NCI-H1092 (cell line): ENCODE measurements around the gene IQSEC1.

Experiments used
- DNase-seq: peaks from one replicate; lab custom pipeline; 2025; lab: John Stamatoyannopoulos, UW

IQSEC1 gene

GRCh38 chr3:12954180-12954579, 119.0 kb downstream of the IQSEC1 start:
- no peak for DNase-seq

DNA sequence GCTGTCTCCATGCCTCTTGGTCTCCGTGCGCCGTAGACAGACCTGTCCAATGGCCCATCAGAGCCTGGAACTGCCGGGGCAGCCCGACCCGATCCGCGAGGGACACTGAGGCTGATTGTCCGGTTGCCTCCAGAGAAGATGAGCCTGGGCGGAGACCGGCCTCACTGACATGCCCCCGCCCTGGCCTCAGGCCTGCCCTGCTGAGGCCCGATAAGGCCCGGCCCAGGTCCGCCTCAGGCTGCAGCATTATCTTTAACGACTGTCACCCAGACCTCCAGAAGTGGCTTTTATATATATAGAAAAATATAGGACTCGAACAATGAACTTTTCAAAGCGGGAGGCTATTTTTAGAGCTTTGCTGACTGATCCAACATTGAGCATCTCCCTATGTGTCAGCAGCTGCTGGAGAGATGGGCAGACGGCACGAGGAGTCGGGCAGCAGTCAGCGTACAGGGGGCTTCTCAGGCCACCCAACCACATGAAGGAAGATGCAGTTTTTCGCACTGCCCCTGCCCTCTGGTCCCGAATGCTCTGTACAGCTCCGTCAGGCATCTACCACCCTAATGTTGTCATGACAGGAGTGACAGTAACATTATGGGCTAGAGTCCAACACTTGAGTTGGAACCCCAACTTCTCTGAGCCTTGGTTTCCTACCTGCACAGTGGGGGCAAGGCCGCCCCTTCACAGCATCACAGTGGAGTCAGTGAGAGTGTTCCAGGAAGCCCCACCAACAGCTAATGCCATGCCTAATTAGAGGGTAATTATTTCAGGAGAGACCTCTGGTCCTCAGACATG, 119.8 kb downstream of the IQSEC1 start:
- no peak for DNase-seq

- no peak for DNase-seq
Measured at GRCh38 chr3:12952343-12953200, 120.7 kb downstream of the IQSEC1 start.

- DNase-seq = no peak
Measured at GRCh38 chr3:12948891-12949711, 124.1 kb downstream of the IQSEC1 start.

DNA sequence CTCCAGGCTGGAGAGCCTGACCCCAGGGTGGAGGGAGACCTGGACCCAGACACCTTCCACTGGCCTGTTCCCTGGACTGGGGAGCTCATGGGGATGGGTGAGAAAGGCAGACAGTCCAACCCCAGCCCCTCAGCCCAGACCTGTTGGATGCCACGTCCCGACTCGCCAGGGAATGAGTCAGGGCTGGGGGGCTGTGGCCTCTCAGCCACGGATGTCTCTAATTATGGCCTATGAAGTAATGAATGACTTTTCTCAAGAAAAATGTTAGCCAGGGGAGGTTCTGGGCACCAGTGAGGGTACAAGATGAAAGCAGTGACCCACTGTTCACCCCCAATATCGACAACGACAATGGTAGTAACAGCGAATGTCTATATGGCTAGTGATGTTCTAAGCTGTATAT, 124.9 kb downstream of the IQSEC1 start:
- no peak for DNase-seq

DNA sequence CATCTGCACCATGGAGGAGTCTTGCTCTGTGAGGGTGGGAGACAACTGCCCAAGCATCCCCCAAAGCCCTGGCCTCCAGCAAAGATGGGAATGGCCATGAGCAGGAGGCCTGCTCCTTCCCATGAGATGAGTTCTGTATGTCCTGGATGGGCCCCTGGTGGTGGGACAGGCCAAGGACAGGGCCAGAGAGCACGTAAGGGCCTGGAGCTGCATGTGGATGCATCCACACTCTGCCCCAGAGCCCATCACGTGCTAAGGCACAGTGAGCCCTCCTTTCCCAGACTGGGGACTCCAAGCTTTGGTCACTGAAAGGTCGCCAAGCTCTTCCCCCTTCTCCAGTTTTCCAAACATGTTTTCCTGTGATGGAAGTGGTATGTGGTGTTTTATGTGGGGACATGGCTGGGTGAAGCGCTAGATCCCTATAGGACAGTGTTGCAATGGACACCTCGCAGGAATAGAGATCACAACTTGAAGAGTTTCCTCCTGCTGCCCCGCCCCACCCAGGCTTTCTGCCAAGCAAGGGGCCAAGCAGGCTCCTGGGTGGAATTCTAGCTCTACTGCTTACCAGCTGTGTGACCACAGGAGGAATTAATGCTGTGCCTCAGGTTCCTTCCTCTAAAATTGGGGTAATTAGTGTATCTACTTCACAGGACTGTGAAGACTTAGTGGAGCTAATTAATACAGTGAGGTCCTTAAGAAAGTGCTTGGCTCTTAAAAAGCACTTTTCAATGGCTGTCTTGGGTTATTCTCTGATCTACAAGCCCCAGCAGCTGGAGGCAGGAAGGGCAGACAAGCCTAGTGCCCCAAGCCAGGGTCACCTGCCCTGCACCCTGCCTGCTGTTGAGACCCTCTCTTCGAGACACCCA, 125.5 kb downstream of the IQSEC1 start:
- DNase-seq = no peak

DNA sequence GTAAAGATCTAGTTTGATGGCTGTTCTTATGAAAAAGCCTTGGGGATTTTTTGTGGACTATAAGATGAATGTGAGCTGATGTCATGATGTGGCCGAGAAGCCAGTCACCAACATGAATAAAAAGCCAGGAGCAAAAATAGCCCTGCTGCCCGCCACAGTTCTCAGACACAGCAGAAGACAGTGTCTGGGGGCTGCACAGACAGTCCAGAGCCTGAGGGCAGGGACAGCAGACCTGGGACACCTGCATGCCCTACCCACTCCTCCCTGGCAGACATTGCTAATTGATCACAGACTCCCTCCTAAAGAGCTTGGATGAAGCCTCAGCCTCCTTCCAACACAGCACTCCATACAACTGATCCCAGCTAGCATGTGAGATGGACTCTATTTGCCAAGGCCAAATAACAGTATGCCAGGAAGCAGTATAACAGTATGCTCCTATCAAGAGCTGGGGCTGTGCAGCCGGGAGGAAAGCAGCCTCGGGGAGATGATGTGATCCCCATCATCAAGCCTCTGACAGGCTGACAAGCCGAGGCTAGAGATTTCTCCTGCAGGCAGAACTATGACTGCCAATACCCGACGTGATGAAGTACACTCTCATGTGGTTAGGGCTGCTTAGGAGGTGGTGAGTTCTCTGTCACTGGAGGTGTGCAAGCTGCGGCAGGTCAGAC, 126.4 kb downstream of the IQSEC1 start:
- no peak for DNase-seq

GRCh38 chr3:12946251-12946648, 127.0 kb downstream of the IQSEC1 start:
- DNase-seq = no peak

- no peak for DNase-seq
Measured at GRCh38 chr3:12944849-12945248, 128.4 kb downstream of the IQSEC1 start.

- no peak for DNase-seq
Measured at GRCh38 chr3:12944413-12944812, 128.8 kb downstream of the IQSEC1 start.

DNA sequence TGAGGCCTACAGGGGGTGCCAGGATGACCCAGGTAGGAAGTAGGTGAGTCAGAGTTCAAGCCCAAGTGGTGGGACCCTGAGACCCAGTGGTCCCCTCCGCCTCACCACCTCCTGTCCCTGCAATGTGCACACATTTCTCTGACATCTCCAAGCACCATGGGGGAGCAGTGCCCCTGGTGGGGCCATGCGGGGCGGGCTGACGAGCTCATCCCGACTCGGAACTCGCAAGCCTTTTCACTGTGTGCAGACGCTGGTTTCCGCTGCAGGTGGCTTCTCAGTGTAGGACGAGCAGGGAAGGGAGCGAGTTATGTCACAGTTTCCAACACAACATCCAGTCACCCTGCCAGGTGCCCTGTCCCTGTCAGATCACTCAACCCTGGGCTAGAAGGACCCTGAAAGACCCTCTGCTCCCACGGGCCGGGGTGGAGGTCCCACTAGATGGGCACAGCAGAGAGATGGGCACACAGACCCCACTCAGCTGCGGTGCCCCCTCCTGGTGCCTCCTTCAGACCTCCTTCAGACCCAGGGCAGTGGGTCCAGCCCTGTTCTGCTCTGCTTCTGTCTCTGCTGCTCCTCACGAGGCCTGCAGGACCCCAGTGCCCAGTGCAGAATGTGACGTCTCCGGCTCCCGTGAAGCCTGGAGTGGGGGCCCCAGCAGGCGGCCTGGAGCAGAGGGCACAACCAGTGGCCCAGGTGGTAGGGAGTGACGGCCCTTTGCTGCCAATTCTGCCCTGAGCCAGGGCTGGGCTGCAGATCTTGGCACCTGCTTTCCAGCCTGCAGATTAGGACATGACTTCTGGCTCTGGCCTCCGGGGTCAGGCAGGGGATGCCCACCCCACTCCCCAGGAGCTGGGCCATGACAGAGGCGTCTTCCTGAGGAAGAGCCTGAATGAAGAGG, 129.9 kb downstream of the IQSEC1 start:
- DNase-seq = no peak

DNA sequence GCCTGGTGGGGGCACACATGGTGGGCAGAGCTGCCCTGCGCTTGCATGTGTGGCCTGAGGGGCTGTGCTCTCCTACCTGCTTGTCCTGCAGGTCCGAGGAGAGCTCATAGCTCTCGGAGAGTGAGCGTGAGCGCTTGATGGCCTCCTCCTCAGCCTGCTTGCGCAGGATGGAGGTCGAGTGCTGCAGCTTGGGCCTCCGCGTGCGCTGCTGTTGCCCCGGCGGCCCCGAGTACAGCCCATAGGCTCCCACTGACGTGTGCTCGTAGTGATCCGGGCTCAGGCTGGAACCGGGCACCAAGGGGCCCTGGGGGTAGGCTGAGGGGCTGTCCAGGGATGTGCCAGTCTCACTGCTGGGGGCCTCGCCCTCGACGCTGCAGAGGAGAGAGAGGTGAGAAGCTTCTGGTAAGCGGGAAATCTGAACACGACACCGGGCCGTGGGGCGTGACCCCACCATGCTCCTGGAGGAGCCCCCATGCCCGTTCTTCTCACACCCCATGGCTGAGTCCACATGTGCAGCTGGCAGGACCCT, 131.7 kb downstream of the IQSEC1 start:
- no peak for DNase-seq

- DNase-seq = no peak
Measured at GRCh38 chr3:12940854-12941253, 132.4 kb downstream of the IQSEC1 start.

DNA sequence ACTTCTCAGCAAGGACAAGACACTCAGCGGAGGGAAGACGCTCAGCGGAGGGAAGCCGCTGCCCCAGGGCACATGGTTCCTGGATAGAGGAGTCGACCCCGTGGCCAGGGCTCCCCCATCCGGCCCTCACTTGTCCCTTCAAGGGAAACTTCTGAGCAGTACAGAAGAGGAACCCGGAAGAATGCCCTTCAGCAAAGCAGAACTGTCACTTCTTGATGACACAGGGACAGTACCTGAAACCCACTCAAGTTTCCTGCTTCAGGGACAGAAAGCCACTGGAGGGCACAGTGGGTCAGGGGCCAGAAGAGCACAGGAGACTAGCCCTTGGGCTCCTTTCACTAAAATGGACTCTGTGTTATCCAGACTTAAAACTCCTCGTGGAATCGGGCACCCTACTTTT, 134.1 kb downstream of the IQSEC1 start:
- no peak for DNase-seq

DNA sequence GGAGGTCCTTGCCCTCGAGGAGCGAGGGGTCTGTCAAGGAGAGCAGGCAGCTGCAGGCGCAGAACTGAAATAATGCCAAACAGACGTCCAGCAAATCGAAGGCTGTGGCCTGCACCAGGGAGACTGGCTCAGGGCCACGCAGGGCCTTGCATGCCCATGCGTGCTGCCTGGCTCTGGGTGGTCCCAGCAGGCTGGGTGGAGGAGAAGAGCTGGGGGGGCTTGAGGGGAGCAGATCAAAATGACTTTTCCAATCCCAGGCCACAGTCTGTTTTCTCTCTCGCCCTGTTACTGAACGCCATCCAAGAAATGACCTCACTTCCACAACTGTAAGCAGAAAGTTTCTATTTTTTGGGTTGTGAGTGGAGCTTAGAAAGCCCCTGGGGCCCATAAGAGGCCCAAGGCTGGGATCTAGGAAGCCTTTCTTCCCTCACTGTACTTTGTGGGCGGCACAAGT, 134.9 kb downstream of the IQSEC1 start:
- DNase-seq = no peak

- no peak for DNase-seq
Measured at GRCh38 chr3:12935861-12936830, 137.1 kb downstream of the IQSEC1 start.

GRCh38 chr3:12935023-12935860, 138.0 kb downstream of the IQSEC1 start:
- DNase-seq = no peak
